Breast epithelium (tissue), 4 donors: Measurements from ENCODE around the gene NPBWR2. TPM values are rescaled to one million over a fixed set of nuclear protein-coding genes. Genes with fewer than 3 reads are reported as not detected.

Source experiments
- DNase-seq, 2 donors: peaks; one replicate each; pipeline ENCODE4 v3.0.0-alpha.2; 2019; ENCODE audit warnings: low spot score in 2 of 2
- H3K27ac ChIP-seq, 2 donors: fragments of 200-600 bp; sonication (generic) in 1 of 2; one replicate each; pipeline ENCODE4 v1.5.1; 2016 to 2019; ENCODE audit warnings: mild to moderate bottlenecking in 1 of 2
- H3K27me3 ChIP-seq, 2 donors: fragments of 200-600 bp; sonication (generic) in 1 of 2; one replicate each; pipeline versions ENCODE4 v1.5.1 to v1.6.0; 2017 to 2019; ENCODE audit warnings: control low read depth in 1 of 2, mild to moderate bottlenecking in 1 of 2
- H3K36me3 ChIP-seq: fragments of 200-600 bp; one replicate; pipeline ENCODE4 v1.5.1; 2019
- H3K4me1 ChIP-seq, 2 donors: fragments of 200-600 bp; sonication (generic); one replicate each; pipeline ENCODE4 v1.5.1; 2016 to 2019; ENCODE audit warnings: control low read depth in 1 of 2
- H3K4me3 ChIP-seq, 3 donors: fragments of 200-600 bp; sonication (generic); 1 replicate in 2 of 3; 2 replicates in 1 of 3; pipeline ENCODE4 v1.5.1; 2016 to 2019; ENCODE audit warnings: mild to moderate bottlenecking in 3 of 3, moderate library complexity in 2 of 3
- H3K9me3 ChIP-seq, 2 donors: fragments of 200-600 bp; sonication (generic) in 1 of 2; one replicate each; pipeline ENCODE4 v1.5.1; 2016 to 2019; ENCODE audit warnings: control low read depth in 1 of 2
- POLR2A ChIP-seq: fragments of 450-650 bp; IDR thresholded peaks from one replicate; pipeline ENCODE4 v1.6.1; 2016; ENCODE audit warnings: antibody characterized with exemption, mild to moderate bottlenecking, moderate library complexity
- POLR2AphosphoS5 ChIP-seq, 3 donors: sonication (generic); formaldehyde crosslinking; IDR thresholded peaks; one replicate each; pipeline ENCODE4 v1.6.1; 2017; ENCODE audit warnings: antibody characterized with exemption in 3 of 3
- intact Hi-C: fragments of 100-400 bp; cut with DNase I; formaldehyde crosslinking; loops from one replicate; pipeline ENCODE4 v1.15.1; 2023; ENCODE audit warnings: low total_unique reads
- total RNA-seq, 3 donors: library from RNA; depleted of rRNA; stranded (reverse); fragments of >200 nt; gene quantifications; one replicate each; pipeline ENCODE4 v1.1.0, GENCODE V29; 2016
- TF ChIP-seq, protein P1 (sequence below), 3 donors: fragments of 450-650 bp; IDR thresholded peaks; one replicate each; pipeline ENCODE4 v1.5.1; 2016 to 2017; ENCODE audit warnings: antibody characterized with exemption in 3 of 3, mild to moderate bottlenecking in 3 of 3, moderate library complexity in 3 of 3

Gene NPBWR2
- total RNA-seq, 3 donors from 2014 or later, result not detected

DNA sequence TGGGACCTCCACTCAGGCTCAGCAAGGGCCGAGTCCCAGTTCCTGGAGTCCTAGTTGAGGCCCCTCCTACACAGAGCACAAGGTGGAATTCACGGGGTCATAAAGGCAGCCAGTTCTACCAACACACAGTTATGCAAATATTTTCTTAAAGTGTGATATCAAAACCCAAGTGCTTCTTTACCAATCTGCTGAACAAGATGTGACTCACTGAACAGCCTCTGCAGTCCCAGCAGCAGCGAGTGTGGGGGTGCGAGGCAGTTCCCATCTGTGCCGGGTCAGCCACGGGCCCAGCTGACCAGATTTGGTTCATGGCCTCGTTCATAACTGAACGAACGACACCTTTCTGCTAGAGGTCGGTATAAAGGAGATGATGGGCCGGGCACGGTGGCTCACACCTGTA lies 48.8 kb downstream of the NPBWR2 start:
- no peak for TF ChIP-seq POLR2A
- DNase-seq, result no peak
- no peaks in the 10 kb centered on the region for H3K9me3 ChIP-seq
- intact Hi-C loops, result no loop called here
- H3K27me3 ChIP-seq, result peaks cover 5 to 24% of the 10 kb centered on the region in 2 donors
- H3K36me3 ChIP-seq, result no peaks in the 10 kb centered on the region
- peaks cover 4 to 6% of the 10 kb centered on the region in 2 donors for H3K4me1 ChIP-seq
- no peak overlapping the region for H3K4me3 ChIP-seq
- no peak overlapping the region for H3K27ac ChIP-seq

GRCh38 chr20:64057628-64058498 lies 49.5 kb downstream of the NPBWR2 start:
- H3K4me3 ChIP-seq, result peak overlapping the region; percentile 4 to 42 (median 16)
- TF ChIP-seq, protein P1, sequence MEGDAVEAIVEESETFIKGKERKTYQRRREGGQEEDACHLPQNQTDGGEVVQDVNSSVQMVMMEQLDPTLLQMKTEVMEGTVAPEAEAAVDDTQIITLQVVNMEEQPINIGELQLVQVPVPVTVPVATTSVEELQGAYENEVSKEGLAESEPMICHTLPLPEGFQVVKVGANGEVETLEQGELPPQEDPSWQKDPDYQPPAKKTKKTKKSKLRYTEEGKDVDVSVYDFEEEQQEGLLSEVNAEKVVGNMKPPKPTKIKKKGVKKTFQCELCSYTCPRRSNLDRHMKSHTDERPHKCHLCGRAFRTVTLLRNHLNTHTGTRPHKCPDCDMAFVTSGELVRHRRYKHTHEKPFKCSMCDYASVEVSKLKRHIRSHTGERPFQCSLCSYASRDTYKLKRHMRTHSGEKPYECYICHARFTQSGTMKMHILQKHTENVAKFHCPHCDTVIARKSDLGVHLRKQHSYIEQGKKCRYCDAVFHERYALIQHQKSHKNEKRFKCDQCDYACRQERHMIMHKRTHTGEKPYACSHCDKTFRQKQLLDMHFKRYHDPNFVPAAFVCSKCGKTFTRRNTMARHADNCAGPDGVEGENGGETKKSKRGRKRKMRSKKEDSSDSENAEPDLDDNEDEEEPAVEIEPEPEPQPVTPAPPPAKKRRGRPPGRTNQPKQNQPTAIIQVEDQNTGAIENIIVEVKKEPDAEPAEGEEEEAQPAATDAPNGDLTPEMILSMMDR (IDR thresholded peaks at IDR 0.05), result peak; percentile 19 to 72 (median 66)
- TF ChIP-seq POLR2AphosphoS5 (IDR thresholded peaks at IDR 0.05), result no peak
- DNase-seq, result peak; percentile 43 to 80

GRCh38 chr20:64056889-64057627 lies 50.3 kb downstream of the NPBWR2 start:
- H3K4me3 ChIP-seq, result peak overlapping the region; percentile 4 to 42 (median 16)
- TF ChIP-seq, protein P1 (IDR thresholded peaks at IDR 0.05), result no peak
- TF ChIP-seq POLR2A, result no peak
- TF ChIP-seq POLR2AphosphoS5 (IDR thresholded peaks at IDR 0.05), result no peak
- intact Hi-C loops, result no loop called here
- peak overlapping the region; percentile 13 to 70 for H3K27ac ChIP-seq
- H3K9me3 ChIP-seq, result no peaks in the 10 kb centered on the region
- peaks cover 5 to 33% of the 10 kb centered on the region in 2 donors for H3K27me3 ChIP-seq
- H3K4me1 ChIP-seq, result peaks cover 0 to under 1% of the 10 kb centered on the region in 2 donors
- H3K36me3 ChIP-seq, result no peaks in the 10 kb centered on the region
- no peak for DNase-seq

More at GRCh38 chr20:64057628-64058498, 49.5 kb downstream of the NPBWR2 start:
- H3K36me3 ChIP-seq, result no peaks in the 10 kb centered on the region
- no peaks in the 10 kb centered on the region for H3K9me3 ChIP-seq
- H3K27ac ChIP-seq, result peak overlapping the region; percentile 13 to 70
- H3K27me3 ChIP-seq, result peaks cover 5 to 25% of the 10 kb centered on the region in 2 donors
- H3K4me1 ChIP-seq, result peaks cover 4 to 6% of the 10 kb centered on the region in 2 donors
- intact Hi-C loops, result no loop called here

- Histone ChIP-seq H3K27me3 (peaks cover 5 to 37% of the 10 kb centered on the region in 2 donors), H3K9me3 (no peaks in the 10 kb centered on the region), H3K4me3 (no peak overlapping the region), H3K27ac (peak overlapping the region in 1 of 2 donors; percentile 70), H3K4me1 (no peaks in the 10 kb centered on the region), H3K36me3 (no peaks in the 10 kb centered on the region)
- intact Hi-C loops, result no loop called here
- TF ChIP-seq POLR2AphosphoS5 (IDR thresholded peaks at IDR 0.05) (no peak), POLR2A (no peak)
- TF ChIP-seq, protein P1 (IDR thresholded peaks at IDR 0.05), result no peak
- no peak for DNase-seq
These were observed 50.8 kb downstream of the NPBWR2 start for GRCh38 chr20:64056639-64056888.

- Histone ChIP-seq H3K4me1 (no peaks in the 10 kb centered on the region), H3K27me3 (peaks cover 5 to 42% of the 10 kb centered on the region in 2 donors), H3K27ac (peak overlapping the region in 1 of 2 donors; percentile 70), H3K36me3 (no peaks in the 10 kb centered on the region), H3K4me3 (no peak overlapping the region), H3K9me3 (no peaks in the 10 kb centered on the region)
- peak in 1 of 3 donors; percentile 24 for TF ChIP-seq POLR2AphosphoS5 (IDR thresholded peaks at IDR 0.05)
- no peak for TF ChIP-seq POLR2A
- intact Hi-C loops, result no loop called here
- DNase-seq, result no peak
These were observed 51.3 kb downstream of the NPBWR2 start for GRCh38 chr20:64055893-64056638.
